Astrocyte of the cerebellum (primary cell): Measurements from ENCODE around the gene C5AR2.

Experiments used
- DNase-seq: peaks from one replicate; pipeline ENCODE4 v3.0.0-alpha.2; 2011; ENCODE audit warnings: low read depth
- H3K4me3 ChIP-seq: 2 replicates; pipeline ENCODE4 v1.5.1; 2011; ENCODE audit warnings: mild to moderate bottlenecking, low read depth, low read length, moderate library complexity
- in situ Hi-C: cut with HindIII; loops from 2 replicates; pipeline ENCODE4 v1.10.0; 2017; ENCODE audit warnings: low sequenced_read_pairs
- TF ChIP-seq, protein P1 (sequence below): IDR thresholded peaks from 2 replicates; pipeline ENCODE4 v1.5.1; 2012; ENCODE audit warnings: low read length, low read depth, moderate library complexity, mild to moderate bottlenecking; ENCODE audit errors: missing control alignments

C5AR2 gene

GRCh38 chr19:47313754-47314295, 18.1 kb upstream of the C5AR2 start:
- TF ChIP-seq, protein P1, sequence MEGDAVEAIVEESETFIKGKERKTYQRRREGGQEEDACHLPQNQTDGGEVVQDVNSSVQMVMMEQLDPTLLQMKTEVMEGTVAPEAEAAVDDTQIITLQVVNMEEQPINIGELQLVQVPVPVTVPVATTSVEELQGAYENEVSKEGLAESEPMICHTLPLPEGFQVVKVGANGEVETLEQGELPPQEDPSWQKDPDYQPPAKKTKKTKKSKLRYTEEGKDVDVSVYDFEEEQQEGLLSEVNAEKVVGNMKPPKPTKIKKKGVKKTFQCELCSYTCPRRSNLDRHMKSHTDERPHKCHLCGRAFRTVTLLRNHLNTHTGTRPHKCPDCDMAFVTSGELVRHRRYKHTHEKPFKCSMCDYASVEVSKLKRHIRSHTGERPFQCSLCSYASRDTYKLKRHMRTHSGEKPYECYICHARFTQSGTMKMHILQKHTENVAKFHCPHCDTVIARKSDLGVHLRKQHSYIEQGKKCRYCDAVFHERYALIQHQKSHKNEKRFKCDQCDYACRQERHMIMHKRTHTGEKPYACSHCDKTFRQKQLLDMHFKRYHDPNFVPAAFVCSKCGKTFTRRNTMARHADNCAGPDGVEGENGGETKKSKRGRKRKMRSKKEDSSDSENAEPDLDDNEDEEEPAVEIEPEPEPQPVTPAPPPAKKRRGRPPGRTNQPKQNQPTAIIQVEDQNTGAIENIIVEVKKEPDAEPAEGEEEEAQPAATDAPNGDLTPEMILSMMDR: no peak

GRCh38 chr19:47315125-47315821, 16.7 kb upstream of the C5AR2 start:
- in situ Hi-C loops: no loop called here
- TF ChIP-seq, protein P1: no peak
- peak; percentile 12 for DNase-seq
- H3K4me3 ChIP-seq: no peak overlapping the region

More at GRCh38 chr19:47313754-47314295, 18.1 kb upstream of the C5AR2 start:
- in situ Hi-C loops: no loop called here
- no peak for DNase-seq
- H3K4me3 ChIP-seq: no peak overlapping the region

DNA sequence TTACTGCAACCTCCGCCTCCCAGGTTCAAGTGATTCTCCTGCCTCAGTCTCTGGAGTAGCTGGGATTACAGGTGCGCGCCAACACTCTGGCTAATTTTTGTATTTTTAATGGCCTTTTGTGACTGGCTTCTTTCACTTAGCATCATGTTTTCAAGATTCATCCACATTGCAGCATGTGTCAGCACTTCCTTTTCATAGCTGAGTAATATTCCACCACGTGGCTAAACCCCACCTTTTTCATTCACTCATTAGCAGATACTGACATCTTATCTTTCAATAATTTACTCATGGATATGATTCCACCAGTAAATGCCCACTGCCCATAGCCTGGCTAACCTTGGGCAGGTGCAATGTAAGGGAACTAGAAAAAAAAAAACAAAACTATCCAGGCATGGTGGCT, 15.5 kb upstream of the C5AR2 start:
- in situ Hi-C loops: no loop called here
- TF ChIP-seq, protein P1: no peak
- no peak overlapping the region for H3K4me3 ChIP-seq
- DNase-seq: no peak

GRCh38 chr19:47319923-47320871, 11.8 kb upstream of the C5AR2 start:
- TF ChIP-seq, protein P1: no peak
- H3K4me3 ChIP-seq: no peak overlapping the region
- in situ Hi-C loops: no loop called here
- DNase-seq: no peak

GRCh38 chr19:47321630-47322029, 10.3 kb upstream of the C5AR2 start:
- no peak for DNase-seq
- no peak overlapping the region for H3K4me3 ChIP-seq
- in situ Hi-C loops: no loop called here
- TF ChIP-seq, protein P1: no peak

DNA sequence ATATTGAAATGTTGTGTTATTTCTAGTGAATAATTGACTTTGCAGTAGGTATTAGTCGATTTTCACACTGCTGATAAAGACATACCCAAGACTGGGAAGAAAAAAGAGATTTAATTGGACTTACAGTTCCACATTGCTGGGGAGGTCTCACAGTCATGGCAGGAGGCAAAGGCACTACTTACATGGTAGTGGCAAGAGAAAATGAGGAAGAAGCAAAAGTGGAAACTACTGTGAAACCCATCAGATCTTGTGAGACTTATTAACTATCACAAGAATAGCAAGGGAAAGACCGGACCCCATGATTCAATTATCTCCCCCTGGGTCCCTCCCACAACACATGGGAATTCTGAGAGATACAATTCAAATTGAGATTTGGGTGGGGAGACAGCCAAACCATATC, 9.9 kb upstream of the C5AR2 start:
- TF ChIP-seq, protein P1: no peak
- H3K4me3 ChIP-seq: no peak overlapping the region
- in situ Hi-C loops: no loop called here
- no peak for DNase-seq
